Breast epithelium (tissue), 4 donors: ENCODE results near the gene RNASE4. TPM values are rescaled to one million over a fixed set of nuclear protein-coding genes. Genes with fewer than 3 reads are reported as not detected.
A peak's percentile ranks its signal among the peaks of the same experiment; 100 is the strongest.

Experiments used
- DNase-seq, 2 donors: peaks; one replicate each; pipeline ENCODE4 v3.0.0-alpha.2; 2019; ENCODE audit warnings: low spot score in 2 of 2
- H3K27ac ChIP-seq, 2 donors: fragments of 200-600 bp; sonication (generic) in 1 of 2; one replicate each; pipeline ENCODE4 v1.5.1; 2016 to 2019; ENCODE audit warnings: mild to moderate bottlenecking in 1 of 2
- H3K27me3 ChIP-seq, 2 donors: fragments of 200-600 bp; sonication (generic) in 1 of 2; one replicate each; pipeline versions ENCODE4 v1.5.1 to v1.6.0; 2017 to 2019; ENCODE audit warnings: control low read depth in 1 of 2, mild to moderate bottlenecking in 1 of 2
- H3K36me3 ChIP-seq: fragments of 200-600 bp; one replicate; pipeline ENCODE4 v1.5.1; 2019
- H3K4me1 ChIP-seq, 2 donors: fragments of 200-600 bp; sonication (generic); one replicate each; pipeline ENCODE4 v1.5.1; 2016 to 2019; ENCODE audit warnings: control low read depth in 1 of 2
- H3K4me3 ChIP-seq, 3 donors: fragments of 200-600 bp; sonication (generic); 1 replicate in 2 of 3; 2 replicates in 1 of 3; pipeline ENCODE4 v1.5.1; 2016 to 2019; ENCODE audit warnings: mild to moderate bottlenecking in 3 of 3, moderate library complexity in 2 of 3
- H3K9me3 ChIP-seq, 2 donors: fragments of 200-600 bp; sonication (generic) in 1 of 2; one replicate each; pipeline ENCODE4 v1.5.1; 2016 to 2019; ENCODE audit warnings: control low read depth in 1 of 2
- CTCF ChIP-seq, 3 donors: fragments of 450-650 bp; IDR thresholded peaks; one replicate each; pipeline ENCODE4 v1.5.1; 2016 to 2017; ENCODE audit warnings: antibody characterized with exemption in 3 of 3, mild to moderate bottlenecking in 3 of 3, moderate library complexity in 3 of 3
- POLR2A ChIP-seq: fragments of 450-650 bp; IDR thresholded peaks from one replicate; pipeline ENCODE4 v1.6.1; 2016; ENCODE audit warnings: antibody characterized with exemption, mild to moderate bottlenecking, moderate library complexity
- POLR2AphosphoS5 ChIP-seq, 3 donors: sonication (generic); formaldehyde crosslinking; IDR thresholded peaks; one replicate each; pipeline ENCODE4 v1.6.1; 2017; ENCODE audit warnings: antibody characterized with exemption in 3 of 3
- intact Hi-C: fragments of 100-400 bp; cut with DNase I; formaldehyde crosslinking; loops from one replicate; pipeline ENCODE4 v1.15.1; 2023; ENCODE audit warnings: low total_unique reads
- total RNA-seq, 3 donors: library from RNA; depleted of rRNA; stranded (reverse); fragments of >200 nt; gene quantifications; one replicate each; pipeline ENCODE4 v1.1.0, GENCODE V29; 2016

The RNASE4 gene
- total RNA-seq, 3 donors from 2014 or later = 165 to 367 (median 177) TPM

DNA sequence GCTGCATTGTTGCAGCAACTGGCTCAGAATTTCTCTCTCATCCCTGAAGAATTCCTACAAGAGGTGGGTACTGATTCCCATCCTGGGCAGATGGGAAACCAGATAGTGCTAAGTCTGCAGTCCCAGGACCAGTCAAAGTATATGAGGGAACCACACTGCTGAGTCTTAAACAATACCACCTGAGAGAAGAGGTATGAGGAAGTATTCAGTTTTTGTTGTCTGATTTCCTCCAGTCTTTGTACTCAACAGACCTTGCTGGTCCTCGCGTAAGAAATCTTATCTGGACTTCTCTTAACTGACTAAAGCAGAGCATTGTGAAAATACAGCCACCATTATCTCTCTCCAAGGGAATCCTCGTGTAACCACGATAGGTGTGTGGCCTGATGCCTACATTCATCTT, 57.8 kb downstream of the RNASE4 start:
- Histone ChIP-seq H3K27ac (peak overlapping the region in 1 of 2 donors; percentile 63), H3K4me3 (no peak overlapping the region), H3K27me3 (no peaks in the 10 kb centered on the region), H3K36me3 (no peaks in the 10 kb centered on the region), H3K4me1 (no peaks in the 10 kb centered on the region), H3K9me3 (no peaks in the 10 kb centered on the region)
- TF ChIP-seq POLR2AphosphoS5 (IDR thresholded peaks at IDR 0.05) (no peak), POLR2A (no peak), CTCF (IDR thresholded peaks at IDR 0.05) (no peak)
- intact Hi-C loops = no loop called here
- DNase-seq = no peak

GRCh38 chr14:20743556-20743955, 59.2 kb downstream of the RNASE4 start:
- H3K27me3 ChIP-seq = no peaks in the 10 kb centered on the region
- no peaks in the 10 kb centered on the region for H3K9me3 ChIP-seq
- H3K36me3 ChIP-seq = no peaks in the 10 kb centered on the region
- TF ChIP-seq POLR2A (no peak), CTCF (IDR thresholded peaks at IDR 0.05) (no peak), POLR2AphosphoS5 (IDR thresholded peaks at IDR 0.05) (peak in 1 of 3 donors; percentile 46)
- no peaks in the 10 kb centered on the region for H3K4me1 ChIP-seq
- peak overlapping the region; percentile 49 to 63 for H3K27ac ChIP-seq
- DNase-seq = no peak
- intact Hi-C loops = no loop called here
- no peak overlapping the region for H3K4me3 ChIP-seq

GRCh38 chr14:20745571-20746358, 61.4 kb downstream of the RNASE4 start, which contains the start of gene EDDM3A:
TSS of gene EDDM3A (plus strand) at chr14:20745887. CDS start at chr14:20747581, 1,694 bp downstream.
- intact Hi-C loops = no loop called here
- H3K4me1 ChIP-seq = no peaks in the 10 kb centered on the region
- H3K9me3 ChIP-seq = no peaks in the 10 kb centered on the region
- no peaks in the 10 kb centered on the region for H3K36me3 ChIP-seq
- peak within 1 kb of the TSS in 1 of 2 donors; percentile 63 for H3K27ac ChIP-seq
- no peaks in the 10 kb centered on the region for H3K27me3 ChIP-seq
- TF ChIP-seq POLR2A (no peak), CTCF (IDR thresholded peaks at IDR 0.05) (no peak), POLR2AphosphoS5 (IDR thresholded peaks at IDR 0.05) (no peak)
- no peak within 1 kb of the TSS for H3K4me3 ChIP-seq
- DNase-seq = no peak

- no peak for DNase-seq
- no peak overlapping the region for H3K27ac ChIP-seq
- no peaks in the 10 kb centered on the region for H3K27me3 ChIP-seq
- no peaks in the 10 kb centered on the region for H3K36me3 ChIP-seq
- no peaks in the 10 kb centered on the region for H3K4me1 ChIP-seq
- H3K4me3 ChIP-seq = no peak overlapping the region
- TF ChIP-seq POLR2AphosphoS5 (IDR thresholded peaks at IDR 0.05) = no peak
- no peak for TF ChIP-seq CTCF (IDR thresholded peaks at IDR 0.05)
- TF ChIP-seq POLR2A = no peak
- intact Hi-C loops = no loop called here
- H3K9me3 ChIP-seq = peaks cover under 1 to 6% of the 10 kb centered on the region in 2 donors
These were observed 62.2 kb downstream of the RNASE4 start for GRCh38 chr14:20746566-20746965.

- intact Hi-C loops = no loop called here
- no peaks in the 10 kb centered on the region for H3K27me3 ChIP-seq
- H3K36me3 ChIP-seq = no peaks in the 10 kb centered on the region
- H3K4me1 ChIP-seq = no peaks in the 10 kb centered on the region
- H3K27ac ChIP-seq = no peak overlapping the region
- peaks cover 15 to 16% of the 10 kb centered on the region in 2 donors for H3K9me3 ChIP-seq
- TF ChIP-seq POLR2A = no peak
- no peak for DNase-seq
- H3K4me3 ChIP-seq = no peak overlapping the region
These were observed 64.1 kb downstream of the RNASE4 start for GRCh38 chr14:20748439-20748838.
